GM18517 (cell line): ENCODE results near the gene ZNF275.
"Not testable (repeated sequence)": the region's sequence is repeated elsewhere in the genome, so short reads cannot be mapped to it uniquely, and the experiment has no call there.

Experiments
- ATAC-seq: cut with Tn5 transposase; IDR thresholded peaks from one replicate; pipeline ENCODE4 v1.9.1; 2021; ENCODE audit warnings: mild to moderate bottlenecking, moderate library complexity; ENCODE audit not compliant: unreplicated experiment

Gene ZNF275

GRCh38 chrX:153386097-153386496, 52.1 kb downstream of the ZNF275 start:
- no peak for ATAC-seq

- ATAC-seq, result no peak
These were observed 53.4 kb downstream of the ZNF275 start for GRCh38 chrX:153387345-153387744.

- ATAC-seq, result no peak
These were observed 54.2 kb downstream of the ZNF275 start for GRCh38 chrX:153387987-153388721.

- no peak for ATAC-seq
These were observed 54.9 kb downstream of the ZNF275 start for GRCh38 chrX:153388722-153389459.

GRCh38 chrX:153389460-153389768, 55.5 kb downstream of the ZNF275 start:
- ATAC-seq, result not testable (repeated sequence)

- ATAC-seq, result no peak
These were observed 58.8 kb downstream of the ZNF275 start for GRCh38 chrX:153392642-153393321.

- no peak for ATAC-seq
These were observed 60.7 kb downstream of the ZNF275 start for GRCh38 chrX:153394612-153395011.

GRCh38 chrX:153395613-153396319, 61.8 kb downstream of the ZNF275 start:
- no peak for ATAC-seq

- no peak for ATAC-seq
These were observed 62.6 kb downstream of the ZNF275 start for GRCh38 chrX:153396320-153397195.

- ATAC-seq, result no peak
These were observed 63.5 kb downstream of the ZNF275 start for GRCh38 chrX:153397256-153397960.

GRCh38 chrX:153398275-153398960, 64.5 kb downstream of the ZNF275 start:
- no peak for ATAC-seq

- ATAC-seq, result no peak
These were observed 66.5 kb downstream of the ZNF275 start for GRCh38 chrX:153400146-153401132.

- no peak for ATAC-seq
These were observed 67.3 kb downstream of the ZNF275 start, which contains the start of gene PNMA6E for GRCh38 chrX:153401133-153401764. Gene PNMA6E, minus strand, starts transcription at chrX:153401350. Its CDS starts 2,501 bp downstream, at chrX:153398849.
